H4 (cell line): Measurements from ENCODE around the gene MAPK1. TPM values are rescaled to one million over a fixed set of nuclear protein-coding genes. Genes with fewer than 3 reads are reported as not detected.
A peak's percentile ranks its signal among the peaks of the same experiment; 100 is the strongest.
"Not testable (repeated sequence)": the region's sequence is repeated elsewhere in the genome, so short reads cannot be mapped to it uniquely, and the experiment has no call there.

ENCODE experiments used
- DNase-seq: peaks from one replicate; pipeline ENCODE4 v3.0.0-alpha.2; 2015; ENCODE audit warnings: low spot score
- total RNA-seq: library from RNA; depleted of rRNA; stranded (reverse); fragments of >200 nt; shearing (Covaris generic); gene quantifications from 2 replicates; pipeline ENCODE4 v1.2.3, GENCODE V29; 2014

MAPK1 gene
- total RNA-seq, 1 experiment from 2014 or later = 22.1 TPM

DNA sequence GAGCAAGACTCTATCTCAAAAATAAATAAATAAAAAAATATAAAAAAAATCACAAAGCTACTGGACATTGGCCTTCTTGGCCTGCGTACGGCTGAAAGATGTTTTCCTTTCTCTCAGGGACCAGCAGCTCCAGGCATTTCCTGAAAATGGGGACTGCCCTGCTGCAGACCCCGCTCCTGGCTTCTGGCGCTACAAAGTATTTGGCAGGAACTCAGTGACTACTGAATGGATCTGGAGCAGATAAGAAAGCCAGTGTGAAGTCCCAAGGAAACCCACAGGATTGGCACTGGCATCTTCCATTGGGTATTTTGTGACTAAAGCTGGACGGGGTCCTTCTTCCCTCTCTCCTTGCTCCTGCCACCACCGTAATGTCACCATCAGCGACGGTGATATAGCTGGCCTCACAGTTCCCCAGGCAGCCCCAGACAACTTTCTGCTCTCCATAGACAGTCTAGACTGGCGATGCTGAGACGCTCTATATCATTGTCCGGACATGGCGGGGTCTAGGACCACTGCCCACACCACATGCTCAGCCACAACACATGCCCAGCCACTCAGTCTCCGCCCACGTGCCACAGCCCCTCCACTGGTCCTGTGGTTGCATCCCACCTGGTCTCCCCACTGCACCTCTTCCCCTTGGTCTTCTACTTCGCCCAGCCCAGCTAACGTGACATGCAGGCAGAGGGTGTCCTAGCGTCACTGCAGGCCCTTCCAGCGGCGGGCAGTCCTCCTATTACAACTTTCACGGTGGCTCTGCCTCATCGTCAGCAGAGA, 109.2 kb downstream of the MAPK1 start:
- DNase-seq = no peak

DNA sequence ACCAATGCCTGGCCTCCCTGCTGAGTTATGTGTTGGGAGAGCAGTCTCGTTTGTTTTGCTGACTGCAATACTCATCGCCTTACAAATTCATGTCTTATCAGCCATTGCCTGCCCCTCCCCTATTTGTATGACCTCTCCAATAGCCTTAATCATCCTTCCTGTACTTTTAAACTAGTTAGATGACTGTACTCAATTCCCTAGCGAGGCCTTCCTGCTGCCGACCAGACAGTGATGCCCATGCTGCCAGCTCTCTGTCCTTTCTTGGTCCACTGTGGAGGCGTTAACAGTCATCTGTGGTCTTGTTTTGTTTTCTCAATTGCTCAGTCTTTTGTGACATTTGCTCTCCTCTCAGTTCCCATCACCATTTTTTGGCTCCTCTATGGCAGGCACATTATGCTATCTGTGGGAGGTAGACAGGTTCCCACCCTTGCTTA, 111.6 kb downstream of the MAPK1 start:
- DNase-seq = no peak

DNA sequence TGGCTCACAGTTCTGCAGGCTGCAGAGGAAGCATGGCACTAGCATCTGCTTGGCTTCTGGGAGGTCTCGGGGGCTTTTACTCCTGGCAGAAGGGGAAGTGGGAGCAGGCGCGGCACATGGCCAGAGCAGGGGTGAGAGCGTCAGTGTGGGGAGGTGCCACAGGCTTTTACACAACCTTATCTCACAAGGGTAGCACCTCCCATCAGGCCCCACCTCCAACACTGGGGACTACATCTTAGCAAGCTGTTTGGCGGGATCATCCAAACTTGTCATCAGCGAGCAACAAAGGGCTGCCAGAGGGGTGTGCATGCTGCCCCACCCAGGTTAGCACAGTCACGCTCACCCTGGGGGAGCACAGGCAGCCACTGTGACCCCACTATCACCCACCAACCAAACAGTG, 112.9 kb downstream of the MAPK1 start:
- no peak for DNase-seq

DNA sequence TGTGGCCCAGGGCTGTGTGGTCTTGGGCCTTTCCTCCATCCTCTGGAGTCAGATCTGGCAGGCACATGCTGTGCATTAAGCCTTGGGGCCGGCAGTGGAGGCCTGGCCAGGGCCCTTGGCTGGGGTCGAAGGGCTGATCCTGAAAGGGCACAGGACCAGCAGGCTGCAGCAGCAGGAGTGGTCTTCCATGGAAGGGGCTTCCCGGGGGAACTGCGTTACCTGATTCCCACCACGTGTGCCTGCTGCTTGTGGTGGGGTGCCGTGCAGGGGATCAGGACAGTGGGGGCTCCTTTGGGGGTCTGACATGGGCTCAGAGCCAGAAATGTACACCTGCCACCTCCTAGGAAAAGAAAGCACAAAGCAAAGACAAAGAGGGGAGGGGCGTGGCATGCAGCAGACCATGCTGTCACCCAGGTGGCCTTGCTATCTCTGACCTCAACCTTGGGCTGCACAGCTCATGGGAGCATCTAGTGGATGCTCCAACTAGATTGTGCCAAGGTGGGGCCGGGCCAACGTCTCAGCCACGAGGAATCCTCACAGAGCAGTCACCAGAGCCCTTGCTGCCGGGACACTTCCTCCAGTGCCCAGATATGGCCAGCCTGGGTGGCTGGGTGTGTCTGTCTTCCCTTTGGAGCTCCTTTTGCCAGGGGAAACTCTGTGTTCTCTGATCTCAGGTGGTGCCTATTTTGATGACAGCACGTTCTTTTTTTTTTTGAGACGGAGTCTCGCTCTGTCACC, 113.9 kb downstream of the MAPK1 start:
- no peak for DNase-seq

DNA sequence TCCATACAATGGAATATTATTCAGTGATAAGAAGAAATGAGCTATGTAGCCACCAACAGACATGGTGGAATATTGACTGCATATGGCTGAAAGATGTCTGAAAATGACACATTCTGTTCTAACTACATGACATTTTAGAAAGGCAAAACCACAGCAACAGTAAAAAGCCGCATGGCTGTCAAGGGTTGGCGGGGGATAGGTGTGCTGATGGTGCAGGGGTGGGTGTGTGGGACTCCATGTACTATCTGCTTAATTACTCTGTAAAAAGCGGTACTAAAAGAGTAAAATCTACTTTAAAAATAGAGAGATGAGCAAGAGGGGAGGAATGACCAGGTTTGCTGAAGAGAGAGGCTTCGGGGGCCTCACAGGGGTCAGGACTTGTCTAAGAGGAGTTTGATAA, 115.2 kb downstream of the MAPK1 start:
- no peak for DNase-seq

DNA sequence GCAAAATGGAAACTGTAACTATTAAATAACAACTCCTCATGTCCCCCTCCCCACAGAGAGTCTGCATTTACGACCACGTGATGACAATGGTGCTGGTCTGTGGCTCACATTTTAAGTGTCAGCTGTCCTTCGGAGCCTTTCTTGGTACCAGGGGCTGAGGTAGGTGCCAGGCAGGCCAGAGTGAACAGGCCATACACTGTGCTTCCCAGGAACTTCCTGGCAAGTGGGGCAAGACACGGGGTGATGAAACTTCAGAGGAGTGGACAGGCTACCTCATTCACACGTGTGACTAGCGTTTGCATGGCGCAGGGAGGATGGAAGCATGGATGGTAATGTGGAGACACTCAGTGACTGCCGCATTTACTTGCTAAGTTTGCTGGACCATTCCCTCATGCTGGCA, 121.5 kb downstream of the MAPK1 start:
- no peak for DNase-seq

DNA sequence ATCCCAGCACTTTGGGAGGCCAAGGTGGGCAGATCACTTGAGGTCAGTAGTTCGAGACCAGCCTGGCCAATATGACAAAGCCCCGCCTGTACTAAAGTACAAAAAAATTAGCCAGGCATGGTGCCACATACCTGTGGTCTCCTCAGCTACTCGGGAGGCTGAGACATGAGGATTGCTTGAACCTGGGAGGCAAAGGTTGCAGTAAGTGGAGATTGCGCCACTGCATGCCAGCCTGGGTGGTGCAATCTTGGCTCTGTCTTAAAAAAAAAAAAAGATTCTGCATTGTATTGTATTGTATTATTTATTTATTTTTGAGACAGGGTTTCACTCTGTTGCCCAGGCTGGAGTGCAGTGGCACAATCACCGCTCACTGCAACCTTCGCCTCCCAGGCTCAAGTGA, 122.5 kb downstream of the MAPK1 start:
- not testable (repeated sequence) for DNase-seq

DNA sequence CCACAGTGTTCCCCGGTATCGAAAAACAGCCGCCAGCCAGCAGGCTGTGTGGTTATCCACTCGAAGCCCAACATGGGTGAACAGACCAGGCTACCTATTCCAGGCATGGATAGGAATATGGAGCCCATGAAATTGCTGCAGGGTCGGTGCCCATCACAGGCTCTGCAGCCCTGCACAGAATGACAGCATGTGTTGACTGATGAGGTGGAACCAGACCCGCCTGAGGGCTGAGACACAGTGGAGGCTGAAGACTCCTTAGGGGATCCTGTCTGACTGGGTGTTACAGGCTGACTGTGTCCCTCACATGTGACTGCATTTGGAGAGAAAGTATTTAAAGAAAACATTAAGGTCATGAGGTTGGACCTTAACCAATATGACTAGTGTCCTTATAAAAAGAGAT, 125.7 kb downstream of the MAPK1 start:
- DNase-seq = no peak

DNA sequence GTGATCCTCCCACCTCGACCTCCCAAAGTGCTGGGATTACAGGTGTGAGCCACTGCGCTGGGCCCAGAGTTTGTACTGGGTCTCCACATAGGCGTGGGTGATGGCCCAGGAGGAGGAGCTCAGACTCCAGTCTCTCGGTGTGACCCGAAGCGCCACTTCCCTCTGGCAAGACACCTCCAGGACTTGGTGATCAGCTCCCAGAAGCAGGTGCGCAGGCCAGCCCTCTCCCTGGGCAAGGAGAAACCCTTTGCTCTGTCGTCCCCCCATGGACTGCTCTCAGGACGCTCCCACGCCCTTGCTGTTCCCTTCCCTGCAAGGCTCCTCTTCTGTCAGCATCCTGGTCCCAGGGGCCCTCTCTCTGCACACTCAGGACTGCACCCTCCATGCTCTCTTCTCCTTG, 126.4 kb downstream of the MAPK1 start:
- DNase-seq = no peak

DNA sequence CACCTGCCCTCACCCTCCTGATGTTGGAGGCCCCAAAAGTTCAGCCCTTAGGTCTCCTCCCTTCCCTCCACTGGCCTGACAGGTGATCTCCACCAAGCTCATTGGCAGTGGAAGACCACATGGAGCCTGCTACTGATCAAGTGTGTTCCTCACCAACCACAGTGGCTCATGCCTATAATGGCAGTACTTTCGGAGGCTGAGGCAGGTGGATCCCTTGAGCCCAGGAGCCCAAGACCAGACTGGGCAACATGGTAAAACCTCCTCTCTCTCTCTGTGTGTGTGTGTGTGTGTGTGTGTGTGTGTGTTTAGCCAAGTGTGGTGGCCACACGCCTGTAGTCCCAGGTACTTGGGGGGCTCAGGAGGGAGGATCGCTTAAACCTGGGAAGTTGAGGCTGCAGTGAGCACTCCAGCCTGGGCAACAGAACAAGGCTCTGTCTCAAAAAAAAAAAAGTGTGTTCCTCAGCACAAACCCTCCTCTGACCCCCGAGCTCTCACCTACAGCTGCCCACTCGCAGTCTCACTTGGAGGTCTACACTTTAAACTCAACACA, 127.5 kb downstream of the MAPK1 start:
- no peak for DNase-seq

DNA sequence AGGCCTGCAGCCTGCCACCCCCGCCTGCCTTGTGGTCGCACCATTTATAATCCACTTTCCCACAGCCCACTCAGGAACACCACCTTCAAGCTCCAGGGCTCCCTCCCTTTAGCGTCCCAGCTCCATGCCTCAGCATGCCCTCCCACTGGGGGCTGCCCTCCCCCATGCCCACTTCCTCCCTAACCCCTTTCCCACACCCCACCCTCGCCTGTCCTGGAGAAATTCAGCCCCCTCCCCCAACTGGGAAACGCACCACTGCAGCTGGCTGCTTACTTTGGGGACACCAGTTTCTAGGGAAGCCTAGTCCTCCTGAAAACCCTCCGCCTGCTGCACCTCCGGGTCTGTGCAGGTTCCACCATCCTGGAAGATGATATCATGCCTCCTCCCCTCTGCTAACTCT, 128.5 kb downstream of the MAPK1 start:
- no peak for DNase-seq

DNA sequence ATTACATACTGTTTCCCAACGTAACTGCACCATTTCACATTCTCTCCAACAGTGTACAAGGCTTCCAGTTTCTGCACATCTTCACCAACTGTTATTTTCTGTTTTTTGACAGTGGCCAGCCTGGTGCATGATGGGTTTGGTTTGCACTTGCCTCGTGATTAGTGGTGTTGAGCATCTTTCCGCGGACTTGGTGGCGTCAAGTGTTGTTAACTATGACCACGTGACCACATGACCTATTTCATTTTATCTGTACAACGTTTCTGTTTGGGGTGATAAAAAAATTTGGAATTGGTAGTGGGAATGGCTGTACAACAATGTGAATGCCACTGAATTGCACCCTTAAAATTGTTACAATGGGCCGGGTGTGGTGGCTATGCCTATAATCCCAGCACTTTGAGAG, 129.4 kb downstream of the MAPK1 start:
- no peak for DNase-seq

DNA sequence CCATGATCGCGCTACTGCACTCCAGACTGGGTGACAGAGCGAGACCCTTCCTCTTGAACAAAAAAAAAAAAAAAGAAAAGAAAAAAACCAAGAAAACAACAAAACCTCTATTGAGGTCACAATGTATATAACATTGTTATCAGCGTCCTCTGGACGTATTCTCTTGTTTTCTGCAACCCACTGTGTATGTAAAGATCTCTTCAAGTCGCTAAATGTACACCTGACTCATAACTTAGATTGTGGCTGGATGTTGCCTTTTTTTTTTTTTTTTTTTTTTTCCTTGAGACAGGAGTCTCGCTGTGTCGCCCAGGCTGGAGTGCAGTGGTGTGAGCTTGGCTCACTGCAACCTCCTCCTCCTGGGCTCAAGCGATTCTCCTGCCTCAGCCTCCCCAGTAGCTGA, 130.5 kb downstream of the MAPK1 start:
- DNase-seq = no peak

DNA sequence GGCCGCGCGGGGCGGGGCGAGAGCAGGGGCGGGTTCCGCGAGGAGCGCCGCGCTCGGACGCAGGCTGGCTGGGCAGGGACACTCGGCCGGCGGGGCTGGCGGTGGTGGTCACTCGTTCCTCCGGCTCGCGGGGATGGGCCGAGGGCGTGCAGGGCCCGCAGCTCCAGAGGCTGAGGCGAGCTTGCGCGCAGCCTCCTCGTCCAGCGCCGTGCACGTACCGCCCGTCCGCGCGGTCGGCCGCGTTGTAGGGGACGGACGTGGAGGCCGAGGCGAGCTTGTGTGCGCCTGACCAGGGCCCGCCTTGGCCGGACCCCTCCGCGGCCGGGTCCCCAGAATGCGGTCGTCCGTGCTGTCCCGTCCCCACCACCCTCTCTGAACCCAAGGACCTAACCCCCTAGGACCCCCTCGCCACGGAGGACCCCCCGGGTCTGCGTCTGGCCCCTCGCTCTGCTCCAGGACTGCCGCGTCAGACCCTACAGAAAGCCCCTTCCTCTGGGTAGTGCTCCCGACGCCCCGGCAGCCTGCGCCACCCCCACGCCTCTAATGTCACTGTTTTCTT, 131.3 kb downstream of the MAPK1 start:
- no peak for DNase-seq

DNA sequence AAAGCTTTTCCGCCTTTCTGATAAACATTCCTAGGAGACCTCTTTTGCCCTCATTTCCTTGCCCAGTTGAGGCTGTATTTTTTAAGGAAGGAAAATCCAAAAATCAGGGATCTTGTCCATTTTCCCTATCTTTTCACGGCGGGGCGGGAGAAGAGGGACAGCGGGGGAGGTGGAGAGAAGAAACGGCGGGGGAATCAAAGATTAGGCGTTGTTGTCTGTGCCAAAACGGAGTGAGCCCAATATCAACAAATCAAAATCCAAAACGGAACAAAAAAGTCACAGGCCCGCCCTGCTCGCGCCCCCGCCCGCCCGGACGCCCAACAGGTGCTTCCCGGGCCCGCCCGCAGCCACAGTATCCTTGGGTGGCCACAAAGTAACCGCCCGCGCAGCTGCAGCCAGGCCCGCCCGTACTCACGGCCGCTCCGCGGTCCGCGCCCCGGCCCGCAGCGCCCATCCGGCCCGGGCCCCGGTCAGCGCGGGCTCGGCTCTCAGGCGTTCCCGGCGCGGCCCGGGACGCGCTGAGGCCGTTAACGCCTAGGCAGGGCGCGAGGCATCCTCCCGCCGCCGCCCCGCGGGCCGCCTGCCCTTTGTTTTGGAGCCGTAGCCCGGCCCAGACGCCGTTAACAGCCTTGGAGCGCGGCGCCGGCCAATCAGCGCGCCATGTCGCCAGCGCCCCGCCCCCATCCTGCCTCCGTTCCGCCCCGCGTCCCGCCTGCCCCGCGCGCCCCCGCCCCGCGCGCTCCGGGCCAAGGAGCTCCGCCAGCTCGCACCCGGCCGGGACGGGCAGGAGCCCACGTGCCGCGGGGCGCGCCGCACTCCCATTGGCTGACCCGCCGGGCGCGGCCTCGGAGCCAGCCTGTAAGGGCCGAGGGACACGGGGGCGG, 132.0 kb downstream of the MAPK1 start, which contains the start of gene YPEL1:
Gene YPEL1 (minus strand): TSS at position 595 of the 884 bp plus-strand sequence. CDS start 25,050 bp downstream, outside the sequence.
- DNase-seq = peak; percentile 81

DNA sequence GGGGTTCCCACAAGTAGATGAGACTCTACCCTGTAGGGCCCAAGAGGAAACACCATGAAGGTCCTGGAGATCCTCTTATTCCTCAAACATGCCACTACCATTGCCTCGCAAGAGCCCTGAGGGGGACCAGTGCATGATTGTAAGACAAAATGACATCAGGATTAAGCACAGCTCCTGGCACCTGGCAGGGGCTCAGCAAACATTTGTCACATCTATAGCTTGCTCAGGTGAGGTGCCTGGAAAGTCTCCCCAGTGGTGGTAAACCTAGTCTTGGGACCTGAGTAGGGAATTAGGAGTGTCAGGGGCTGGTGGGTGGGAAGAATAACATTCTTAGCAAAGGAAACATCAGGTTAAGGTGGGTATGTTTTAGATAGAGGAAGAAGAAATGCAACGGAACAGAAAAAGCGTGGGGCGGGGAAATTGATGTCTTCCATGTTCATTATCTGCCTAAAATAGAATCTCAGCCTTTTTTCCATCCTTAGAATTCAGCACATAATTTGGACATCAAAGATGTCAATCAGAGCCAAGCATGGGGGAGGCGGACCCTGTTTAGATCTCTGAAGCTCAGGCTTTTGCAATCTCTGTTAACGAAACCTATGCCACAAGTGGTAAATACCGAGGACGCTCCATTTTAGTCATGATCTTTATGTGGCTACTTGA, 132.8 kb downstream of the MAPK1 start:
- DNase-seq = no peak

DNA sequence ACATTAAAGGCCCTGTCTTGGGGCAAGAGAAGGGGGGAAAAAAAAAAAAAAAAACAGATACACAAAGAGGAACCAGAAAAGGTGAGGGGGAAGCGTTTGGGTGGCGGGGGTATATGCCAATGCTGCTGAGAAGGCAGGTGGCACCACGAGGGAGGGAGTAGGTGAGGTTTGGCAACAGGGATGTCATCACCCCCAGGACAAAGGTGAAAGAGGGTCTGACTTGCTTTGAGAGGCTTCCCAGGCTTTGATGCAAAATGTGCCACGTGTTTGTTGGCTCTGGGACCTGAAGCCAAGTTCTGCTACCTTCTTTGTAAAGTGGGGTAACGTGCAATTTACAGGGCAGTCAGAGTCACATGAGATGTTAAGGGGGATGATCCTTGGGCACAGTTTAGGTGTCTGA, 135.9 kb downstream of the MAPK1 start:
- no peak for DNase-seq

DNA sequence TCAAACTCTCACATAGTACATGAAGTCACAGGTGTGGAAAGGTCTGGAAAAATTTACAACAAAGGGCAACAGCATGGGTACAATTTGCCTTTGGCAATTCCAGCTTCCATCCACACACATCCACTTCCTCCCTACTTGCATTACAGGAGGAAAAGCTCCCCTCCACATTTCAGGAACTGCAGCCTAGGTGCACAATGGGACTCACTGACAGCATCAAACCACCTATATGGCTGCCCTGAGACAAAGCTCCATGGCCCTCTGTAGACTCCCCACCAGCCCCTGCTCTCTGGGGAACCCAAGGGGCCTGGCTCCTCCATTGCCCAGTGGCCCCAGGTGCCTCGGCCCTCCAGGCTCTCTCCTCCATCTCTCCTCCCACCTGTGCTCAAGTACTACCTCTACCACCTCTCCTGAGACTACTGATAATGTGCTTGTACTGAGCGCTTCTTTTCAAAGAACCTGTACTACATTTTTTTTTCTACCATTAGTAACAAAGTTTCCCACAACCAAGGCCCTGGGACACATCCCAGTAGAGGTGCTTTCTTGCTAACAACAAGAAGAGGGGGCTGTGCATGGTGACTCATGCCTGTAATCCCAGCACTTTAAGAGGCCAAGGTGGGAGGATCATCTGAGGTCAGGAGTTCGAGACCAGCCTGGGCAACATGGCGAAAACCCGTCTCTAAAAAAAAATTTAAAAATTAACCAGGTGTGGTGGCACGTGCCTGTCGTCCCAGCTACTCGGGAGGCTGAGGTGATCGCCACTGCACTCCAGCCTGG, 136.7 kb downstream of the MAPK1 start:
- DNase-seq = no peak

DNA sequence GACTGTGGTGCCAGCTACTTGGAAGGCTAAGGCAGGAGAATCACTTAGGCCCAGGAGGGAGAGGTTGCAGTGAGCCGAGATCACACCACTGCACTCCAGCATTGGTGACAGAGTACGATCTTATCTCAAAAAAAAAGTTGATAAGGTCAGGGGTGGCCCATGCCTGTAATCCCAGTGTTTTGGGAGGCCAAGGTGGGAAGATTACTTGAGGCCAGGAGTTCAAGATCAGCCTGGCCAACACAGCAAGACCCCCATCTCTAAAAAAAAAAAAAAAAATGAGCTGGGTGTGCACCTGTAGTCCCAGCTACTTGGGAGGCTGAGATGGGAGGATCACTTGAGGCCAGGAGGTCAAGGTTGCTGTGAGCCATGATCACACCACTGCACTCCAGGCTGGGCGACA, 138.3 kb downstream of the MAPK1 start:
- DNase-seq = not testable (repeated sequence)

DNA sequence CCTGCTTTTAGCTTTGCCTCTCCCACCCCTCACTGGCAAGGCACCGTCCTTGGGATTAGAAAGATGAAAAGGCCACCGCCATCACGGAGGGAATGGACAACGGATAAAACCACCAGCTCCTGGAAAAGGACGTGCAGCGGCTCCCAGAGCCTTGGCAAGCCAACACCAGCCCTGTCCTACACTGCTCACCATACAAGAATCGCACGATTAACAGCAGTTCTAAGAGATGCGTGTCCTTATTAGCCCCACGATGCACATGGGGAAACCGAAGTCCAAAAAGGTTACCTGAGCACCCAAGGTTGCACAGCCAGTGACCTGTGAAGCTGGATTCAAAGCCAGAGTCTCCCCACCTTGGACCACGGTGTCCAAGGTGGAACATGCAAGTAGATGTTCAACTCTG, 139.2 kb downstream of the MAPK1 start:
- no peak for DNase-seq
